ENCODE results near the gene P2RY12. TPM values are rescaled to one million over a fixed set of nuclear protein-coding genes. Genes with fewer than 3 reads are reported as not detected.

Gene P2RY12
- total and polyA plus RNA-seq, 4 donors: 0.16 to 3.0 (median 1.2) TPM

GRCh38 chr3:151371526-151371925, 13.0 kb downstream of the P2RY12 start:
- TF ChIP-seq, protein P1, sequence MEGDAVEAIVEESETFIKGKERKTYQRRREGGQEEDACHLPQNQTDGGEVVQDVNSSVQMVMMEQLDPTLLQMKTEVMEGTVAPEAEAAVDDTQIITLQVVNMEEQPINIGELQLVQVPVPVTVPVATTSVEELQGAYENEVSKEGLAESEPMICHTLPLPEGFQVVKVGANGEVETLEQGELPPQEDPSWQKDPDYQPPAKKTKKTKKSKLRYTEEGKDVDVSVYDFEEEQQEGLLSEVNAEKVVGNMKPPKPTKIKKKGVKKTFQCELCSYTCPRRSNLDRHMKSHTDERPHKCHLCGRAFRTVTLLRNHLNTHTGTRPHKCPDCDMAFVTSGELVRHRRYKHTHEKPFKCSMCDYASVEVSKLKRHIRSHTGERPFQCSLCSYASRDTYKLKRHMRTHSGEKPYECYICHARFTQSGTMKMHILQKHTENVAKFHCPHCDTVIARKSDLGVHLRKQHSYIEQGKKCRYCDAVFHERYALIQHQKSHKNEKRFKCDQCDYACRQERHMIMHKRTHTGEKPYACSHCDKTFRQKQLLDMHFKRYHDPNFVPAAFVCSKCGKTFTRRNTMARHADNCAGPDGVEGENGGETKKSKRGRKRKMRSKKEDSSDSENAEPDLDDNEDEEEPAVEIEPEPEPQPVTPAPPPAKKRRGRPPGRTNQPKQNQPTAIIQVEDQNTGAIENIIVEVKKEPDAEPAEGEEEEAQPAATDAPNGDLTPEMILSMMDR (IDR thresholded peaks at IDR 0.05; ENCODE audit: control extremely low read depth, extremely low read depth): no peak
- H3K9me3 ChIP-seq (ENCODE audit: control insufficient read depth in 4 of 4, insufficient read depth in 3 of 4, low read length in 3 of 4): no peaks in the 10 kb centered on the region
- no peak overlapping the region for H3K27ac ChIP-seq (ENCODE audit: low read depth in 1 of 2, low read length in 1 of 2)
- no peaks in the 10 kb centered on the region for H3K36me3 ChIP-seq (ENCODE audit: control insufficient read depth in 4 of 4, insufficient read depth in 4 of 4, low read length in 4 of 4)
- no peak for ATAC-seq (ENCODE audit: insufficient read depth, low FRiP score)
- H3K4me1 ChIP-seq (ENCODE audit: control insufficient read depth in 5 of 5, insufficient read depth in 5 of 5, low read length in 5 of 5): no peaks in the 10 kb centered on the region
- DNase-seq: no peak
- no peak overlapping the region for H3K9ac ChIP-seq (ENCODE audit: insufficient read depth in 1 of 2, low read length in 2 of 2)
- no peaks in the 10 kb centered on the region for H3K27me3 ChIP-seq (ENCODE audit: control insufficient read depth in 3 of 3, insufficient read depth in 3 of 3, low read length in 2 of 3)
- H3K4me3 ChIP-seq: no peak overlapping the region

GRCh38 chr3:151367448-151367847, 17.1 kb downstream of the P2RY12 start:
- Histone ChIP-seq H3K27me3 (ENCODE audit: control insufficient read depth in 3 of 3, insufficient read depth in 3 of 3, low read length in 2 of 3) (no peaks in the 10 kb centered on the region), H3K27ac (ENCODE audit: low read depth in 1 of 2, low read length in 1 of 2) (no peak overlapping the region), H3K36me3 (ENCODE audit: control insufficient read depth in 4 of 4, insufficient read depth in 4 of 4, low read length in 4 of 4) (no peaks in the 10 kb centered on the region), H3K4me1 (ENCODE audit: control insufficient read depth in 5 of 5, insufficient read depth in 5 of 5, low read length in 5 of 5) (no peaks in the 10 kb centered on the region), H3K9ac (ENCODE audit: insufficient read depth in 1 of 2, low read length in 2 of 2) (no peak overlapping the region), H3K4me3 (no peak overlapping the region), H3K9me3 (ENCODE audit: control insufficient read depth in 4 of 4, insufficient read depth in 3 of 4, low read length in 3 of 4) (peaks cover 0 to 2% (median 0%) of the 10 kb centered on the region in 4 donors)
- DNase-seq (no peak), ATAC-seq (ENCODE audit: insufficient read depth, low FRiP score) (no peak)
- TF ChIP-seq, protein P1 (IDR thresholded peaks at IDR 0.05; ENCODE audit: control extremely low read depth, extremely low read depth): no peak
- WGBS, 2 donors: 73 to 87% methylated on average over 5 of the region's 5 CpGs

DNA sequence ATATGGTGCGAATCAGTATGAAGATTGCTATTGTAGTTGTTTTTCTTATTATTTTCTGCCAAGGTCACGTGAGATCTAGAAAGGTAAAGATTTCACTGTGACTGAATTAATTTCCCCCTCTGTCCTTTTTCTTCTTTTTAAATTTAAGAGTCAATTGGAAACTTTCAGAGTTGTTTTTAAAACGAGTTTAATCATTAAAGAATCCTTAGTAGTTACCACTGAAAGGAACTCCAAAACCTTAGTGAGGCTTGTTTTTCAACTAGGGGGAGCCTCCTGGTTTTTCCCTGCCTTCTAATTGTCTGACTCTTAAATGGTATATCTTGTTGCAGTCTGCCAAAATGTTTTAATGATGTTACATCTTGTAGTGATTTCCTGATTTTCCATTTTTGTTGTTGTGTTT, 17.6 kb downstream of the P2RY12 start:
- WGBS, 2 donors: 78 to 88% methylated on average over 3 of the region's 3 CpGs
- TF ChIP-seq, protein P1 (IDR thresholded peaks at IDR 0.05; ENCODE audit: control extremely low read depth, extremely low read depth): no peak
- H3K4me3 ChIP-seq: no peak overlapping the region

DNA sequence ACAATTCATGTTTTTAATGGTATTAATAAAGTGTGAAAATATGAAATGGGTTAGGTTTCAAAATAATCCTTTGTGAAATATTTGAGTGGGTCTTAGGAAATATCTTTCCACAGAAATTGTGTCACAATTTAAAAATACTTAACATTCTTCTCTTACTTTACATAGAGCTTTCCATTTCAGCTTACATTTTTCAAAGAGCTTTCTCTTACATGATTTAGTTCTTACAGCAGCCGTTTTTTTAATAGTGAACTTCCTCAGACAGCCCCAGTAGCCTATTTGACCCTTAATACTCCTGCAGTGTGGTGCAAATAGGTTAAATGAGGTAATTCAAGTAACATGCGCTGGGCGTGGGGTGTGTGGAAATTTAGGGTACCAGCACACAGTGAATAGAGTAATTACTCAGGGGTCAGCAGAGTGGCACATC, 21.8 kb downstream of the P2RY12 start:
- Histone ChIP-seq H3K4me1 (ENCODE audit: control insufficient read depth in 5 of 5, insufficient read depth in 5 of 5, low read length in 5 of 5) (no peaks in the 10 kb centered on the region), H3K9ac (ENCODE audit: insufficient read depth in 1 of 2, low read length in 2 of 2) (no peak overlapping the region), H3K4me3 (no peak overlapping the region), H3K9me3 (ENCODE audit: control insufficient read depth in 4 of 4, insufficient read depth in 3 of 4, low read length in 3 of 4) (peaks cover 0 to 2% (median 0%) of the 10 kb centered on the region in 4 donors), H3K27ac (ENCODE audit: low read depth in 1 of 2, low read length in 1 of 2) (no peak overlapping the region), H3K27me3 (ENCODE audit: control insufficient read depth in 3 of 3, insufficient read depth in 3 of 3, low read length in 2 of 3) (no peaks in the 10 kb centered on the region), H3K36me3 (ENCODE audit: control insufficient read depth in 4 of 4, insufficient read depth in 4 of 4, low read length in 4 of 4) (no peaks in the 10 kb centered on the region)
- 14 to 36% methylated on average over 3 of the region's 3 CpGs for whole genome bisulfite sequencing, 2 donors
- DNase-seq (peak in 2 of 3 donors; percentile 20 to 31), ATAC-seq (ENCODE audit: insufficient read depth, low FRiP score) (no peak)
- TF ChIP-seq, protein P1 (IDR thresholded peaks at IDR 0.05; ENCODE audit: control extremely low read depth, extremely low read depth): no peak

More for the DNA sequence above, 17.6 kb downstream of the P2RY12 start:
- no peak overlapping the region for H3K27ac ChIP-seq (ENCODE audit: low read depth in 1 of 2, low read length in 1 of 2)
- no peak for DNase-seq
- H3K9ac ChIP-seq (ENCODE audit: insufficient read depth in 1 of 2, low read length in 2 of 2): no peak overlapping the region
- H3K9me3 ChIP-seq (ENCODE audit: control insufficient read depth in 4 of 4, insufficient read depth in 3 of 4, low read length in 3 of 4): peaks cover 0 to 2% (median 0%) of the 10 kb centered on the region in 4 donors
- H3K4me1 ChIP-seq (ENCODE audit: control insufficient read depth in 5 of 5, insufficient read depth in 5 of 5, low read length in 5 of 5): no peaks in the 10 kb centered on the region
- no peaks in the 10 kb centered on the region for H3K27me3 ChIP-seq (ENCODE audit: control insufficient read depth in 3 of 3, insufficient read depth in 3 of 3, low read length in 2 of 3)
- ATAC-seq (ENCODE audit: insufficient read depth, low FRiP score): no peak
- H3K36me3 ChIP-seq (ENCODE audit: control insufficient read depth in 4 of 4, insufficient read depth in 4 of 4, low read length in 4 of 4): no peaks in the 10 kb centered on the region

All from lung (tissue), 12 donors.